Kidney glomerular epithelial cell (primary cell): ENCODE results near the gene SPOCK1.

Experiments used
- DNase-seq: peaks from one replicate; lab custom pipeline; 2025; lab: John Stamatoyannopoulos, UW

The SPOCK1 gene

GRCh38 chr5:137492331-137492730 is 6.8 kb downstream of the SPOCK1 start:
- DNase-seq = no peak

GRCh38 chr5:137491121-137491520 is 8.0 kb downstream of the SPOCK1 start:
- no peak for DNase-seq

- no peak for DNase-seq
These were observed 8.5 kb downstream of the SPOCK1 start for GRCh38 chr5:137490591-137490990.

GRCh38 chr5:137488974-137489373 is 10.2 kb downstream of the SPOCK1 start:
- no peak for DNase-seq

- DNase-seq = no peak
These were observed 10.6 kb downstream of the SPOCK1 start for GRCh38 chr5:137488516-137488915.

GRCh38 chr5:137487600-137487999 is 11.5 kb downstream of the SPOCK1 start:
- peak; percentile 32 for DNase-seq

- peak; percentile 39 for DNase-seq
These were observed 12.4 kb downstream of the SPOCK1 start for GRCh38 chr5:137486707-137487106.

- peak; percentile 10 for DNase-seq
These were observed 17.5 kb downstream of the SPOCK1 start for GRCh38 chr5:137481596-137481995.

GRCh38 chr5:137478043-137478442 is 21.1 kb downstream of the SPOCK1 start:
- no peak for DNase-seq

GRCh38 chr5:137470921-137471220 is 28.3 kb downstream of the SPOCK1 start:
- no peak for DNase-seq

GRCh38 chr5:137470111-137470920 is 28.8 kb downstream of the SPOCK1 start:
- peak; percentile 96 for DNase-seq

- DNase-seq = no peak
These were observed 32.2 kb downstream of the SPOCK1 start for GRCh38 chr5:137466889-137467288.

- DNase-seq = no peak
These were observed 33.2 kb downstream of the SPOCK1 start for GRCh38 chr5:137465930-137466329.

- no peak for DNase-seq
These were observed 36.2 kb downstream of the SPOCK1 start for GRCh38 chr5:137462816-137463520.

GRCh38 chr5:137462265-137462590 is 36.9 kb downstream of the SPOCK1 start:
- DNase-seq = no peak

- no peak for DNase-seq
These were observed 37.5 kb downstream of the SPOCK1 start for GRCh38 chr5:137461391-137462264.

GRCh38 chr5:137454671-137455070 is 44.5 kb downstream of the SPOCK1 start:
- no peak for DNase-seq

GRCh38 chr5:137453483-137454080 is 45.5 kb downstream of the SPOCK1 start:
- DNase-seq = peak; percentile 67

GRCh38 chr5:137450759-137451158 is 48.4 kb downstream of the SPOCK1 start:
- DNase-seq = no peak

GRCh38 chr5:137448868-137449267 is 50.3 kb downstream of the SPOCK1 start:
- no peak for DNase-seq

- no peak for DNase-seq
These were observed 52.5 kb downstream of the SPOCK1 start for GRCh38 chr5:137446615-137447014.

GRCh38 chr5:137446151-137446550 is 53.0 kb downstream of the SPOCK1 start:
- DNase-seq = no peak
